Upper lobe of right lung (tissue), 1 donor: ENCODE results near the gene ARID3A. TPM values are rescaled to one million over a fixed set of nuclear protein-coding genes. Genes with fewer than 3 reads are reported as not detected.

Source experiments
- ATAC-seq: fragments of 200-7000 bp; cut with Tn5 transposase; one replicate; pipeline ENCODE4 v1.9.1; 2020; ENCODE audit warnings: mild to moderate bottlenecking, moderate library complexity
- DNase-seq: peaks from one replicate; pipeline ENCODE4 v3.0.0-alpha.2; 2020
- H3K27ac ChIP-seq: fragments of 200-600 bp; one replicate; pipeline ENCODE4 v1.8.0; 2022
- H3K27me3 ChIP-seq: fragments of 200-600 bp; one replicate; pipeline ENCODE4 v1.8.0; 2022; ENCODE audit warnings: mild to moderate bottlenecking
- H3K36me3 ChIP-seq: fragments of 200-600 bp; one replicate; pipeline ENCODE4 v1.8.0; 2022
- H3K4me1 ChIP-seq: fragments of 200-600 bp; one replicate; pipeline ENCODE4 v1.8.0; 2022
- H3K4me3 ChIP-seq: fragments of 200-600 bp; one replicate; pipeline ENCODE4 v1.8.0; 2022; ENCODE audit warnings: mild to moderate bottlenecking
- H3K9me3 ChIP-seq: fragments of 200-600 bp; one replicate; pipeline ENCODE4 v1.8.0; 2022
- intact Hi-C: fragments of 100-400 bp; cut with DNase I; formaldehyde crosslinking; loops from one replicate; pipeline ENCODE4 v1.11.0; 2022
- total RNA-seq: library from RNA; stranded (reverse); fragmentation: NEBNext Ultra II Directional; extraction: Animal tissue kit (Norgen Biotek cat#: 25700); gene quantifications from one replicate; pipeline ENCODE4 v1.2.1, GENCODE V29; 2021
- TF ChIP-seq, protein P1 (sequence below): fragments of 200-600 bp; IDR thresholded peaks from one replicate; pipeline ENCODE4 v1.8.0; 2022; ENCODE audit warnings: antibody characterized with exemption
- donor health status: DM: no; HTN: yes; CAD: no; lungs with severe emphysema.

Gene ARID3A
- total RNA-seq, 1 donor from 2014 or later = 16.1 TPM

- Histone ChIP-seq H3K4me1 (no peaks in the 10 kb centered on the region), H3K4me3 (no peak overlapping the region), H3K27ac (no peak overlapping the region), H3K27me3 (peaks cover 4% of the 10 kb centered on the region), H3K36me3 (peaks cover 42% of the 10 kb centered on the region), H3K9me3 (no peaks in the 10 kb centered on the region)
- no peak for ATAC-seq
- intact Hi-C loops = no loop called here
- DNase-seq = no peak
- TF ChIP-seq, protein P1, sequence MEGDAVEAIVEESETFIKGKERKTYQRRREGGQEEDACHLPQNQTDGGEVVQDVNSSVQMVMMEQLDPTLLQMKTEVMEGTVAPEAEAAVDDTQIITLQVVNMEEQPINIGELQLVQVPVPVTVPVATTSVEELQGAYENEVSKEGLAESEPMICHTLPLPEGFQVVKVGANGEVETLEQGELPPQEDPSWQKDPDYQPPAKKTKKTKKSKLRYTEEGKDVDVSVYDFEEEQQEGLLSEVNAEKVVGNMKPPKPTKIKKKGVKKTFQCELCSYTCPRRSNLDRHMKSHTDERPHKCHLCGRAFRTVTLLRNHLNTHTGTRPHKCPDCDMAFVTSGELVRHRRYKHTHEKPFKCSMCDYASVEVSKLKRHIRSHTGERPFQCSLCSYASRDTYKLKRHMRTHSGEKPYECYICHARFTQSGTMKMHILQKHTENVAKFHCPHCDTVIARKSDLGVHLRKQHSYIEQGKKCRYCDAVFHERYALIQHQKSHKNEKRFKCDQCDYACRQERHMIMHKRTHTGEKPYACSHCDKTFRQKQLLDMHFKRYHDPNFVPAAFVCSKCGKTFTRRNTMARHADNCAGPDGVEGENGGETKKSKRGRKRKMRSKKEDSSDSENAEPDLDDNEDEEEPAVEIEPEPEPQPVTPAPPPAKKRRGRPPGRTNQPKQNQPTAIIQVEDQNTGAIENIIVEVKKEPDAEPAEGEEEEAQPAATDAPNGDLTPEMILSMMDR = no peak
Measured at GRCh38 chr19:1008268-1009040, 82.6 kb downstream of the ARID3A start.

GRCh38 chr19:1009041-1009980 is 83.5 kb downstream of the ARID3A start:
- H3K27me3 ChIP-seq = no peaks in the 10 kb centered on the region
- ATAC-seq (peak; percentile 7), DNase-seq (no peak)
- intact Hi-C loops = no loop called here
- H3K9me3 ChIP-seq = no peaks in the 10 kb centered on the region
- H3K36me3 ChIP-seq = peaks cover 51% of the 10 kb centered on the region
- peak overlapping the region; percentile 36 for H3K27ac ChIP-seq
- no peak overlapping the region for H3K4me3 ChIP-seq
- H3K4me1 ChIP-seq = no peaks in the 10 kb centered on the region
- TF ChIP-seq, protein P1 = no peak

- Histone ChIP-seq H3K4me1 (no peaks in the 10 kb centered on the region), H3K9me3 (no peaks in the 10 kb centered on the region), H3K36me3 (peaks cover 52% of the 10 kb centered on the region), H3K27me3 (no peaks in the 10 kb centered on the region), H3K4me3 (no peak overlapping the region), H3K27ac (peak overlapping the region; percentile 36)
- intact Hi-C loops = no loop called here
- DNase-seq (no peak), ATAC-seq (no peak)
- TF ChIP-seq, protein P1 = no peak
Measured at GRCh38 chr19:1009981-1010538, 84.2 kb downstream of the ARID3A start.

- Histone ChIP-seq H3K36me3 (peaks cover 52% of the 10 kb centered on the region), H3K4me1 (peaks cover 2% of the 10 kb centered on the region), H3K27ac (no peak overlapping the region), H3K27me3 (no peaks in the 10 kb centered on the region), H3K4me3 (no peak overlapping the region), H3K9me3 (no peaks in the 10 kb centered on the region)
- DNase-seq = no peak
- TF ChIP-seq, protein P1 = no peak
- no peak for ATAC-seq
- intact Hi-C loops = no loop called here
Measured at GRCh38 chr19:1010586-1011510, 85.0 kb downstream of the ARID3A start.

DNA sequence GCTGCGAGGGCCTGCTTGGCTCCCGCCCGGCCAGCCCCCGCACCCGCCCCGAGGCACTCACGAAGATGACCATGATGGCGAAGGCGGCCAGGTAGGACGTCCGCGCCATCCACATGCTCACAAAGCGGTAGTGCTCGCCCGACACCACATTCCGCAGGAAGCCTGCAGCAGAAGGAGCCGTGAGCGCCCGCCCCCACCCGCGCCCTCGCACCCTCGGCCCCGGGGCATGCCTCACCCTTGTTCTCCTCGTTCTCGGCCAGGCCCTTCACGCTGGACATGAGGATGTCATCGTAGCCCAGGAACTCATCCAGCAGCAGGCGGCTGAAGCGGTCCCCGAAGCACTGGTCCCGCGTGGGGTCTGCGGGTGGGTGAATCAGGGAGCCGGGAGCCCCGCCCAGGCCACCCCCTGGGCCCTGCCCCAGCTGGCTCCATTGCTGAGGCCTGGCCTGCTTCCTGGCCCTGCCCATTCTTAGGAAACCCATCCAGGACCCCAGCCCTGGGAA is 86.0 kb downstream of the ARID3A start:
- TF ChIP-seq, protein P1 = no peak
- no peak overlapping the region for H3K27ac ChIP-seq
- no peak for ATAC-seq
- intact Hi-C loops = no loop called here
- no peaks in the 10 kb centered on the region for H3K9me3 ChIP-seq
- no peak overlapping the region for H3K4me3 ChIP-seq
- H3K27me3 ChIP-seq = no peaks in the 10 kb centered on the region
- DNase-seq = no peak
- H3K36me3 ChIP-seq = peaks cover 52% of the 10 kb centered on the region
- H3K4me1 ChIP-seq = peaks cover 12% of the 10 kb centered on the region
